ENCODE measurements around the gene PSMB5. TPM values are rescaled to one million over a fixed set of nuclear protein-coding genes. Genes with fewer than 3 reads are reported as not detected.
A peak's percentile ranks its signal among the peaks of the same experiment; 100 is the strongest.

PSMB5 gene
- total RNA-seq, 1 donor from 2014 or later = 239 TPM

GRCh38 chr14:23040100-23040499, 5.4 kb upstream of the PSMB5 start:
- peaks cover 7% of the 10 kb centered on the region for H3K4me1 ChIP-seq (ENCODE audit: insufficient read depth, low read length)
- H3K36me3 Mint-ChIP-seq (ENCODE audit: low read depth, unreplicated experiment) = peaks cover 2% of the 10 kb centered on the region
- no peaks in the 10 kb centered on the region for H3K27me3 ChIP-seq (ENCODE audit: insufficient read depth, low read length)
- H3K9me3 Mint-ChIP-seq (ENCODE audit: unreplicated experiment) = no peaks in the 10 kb centered on the region
- TF ChIP-seq CTCF (IDR thresholded peaks at IDR 0.05; ENCODE audit: insufficient read depth, low read depth, low read length) = no peak
- TF ChIP-seq EZH2 (IDR thresholded peaks at IDR 0.05; ENCODE audit: insufficient read depth, low read length) = no peak
- H2AFZ ChIP-seq (ENCODE audit: low read depth, low read length) = no peak overlapping the region
- H3K27me3 Mint-ChIP-seq (ENCODE audit: low read depth, unreplicated experiment) = peaks cover 11% of the 10 kb centered on the region
- H3K9me3 ChIP-seq (ENCODE audit: insufficient read depth, low read depth, low read length) = no peaks in the 10 kb centered on the region
- H3K79me2 ChIP-seq (ENCODE audit: insufficient read depth, low read length) = no peaks in the 10 kb centered on the region
- H3K9ac ChIP-seq (ENCODE audit: low read length) = no peak overlapping the region
- DNase-seq (ENCODE audit: low read depth) (no peak), FAIRE-seq (no peak)
- peaks cover 7% of the 10 kb centered on the region for H3K4me1 Mint-ChIP-seq (ENCODE audit: low read depth, unreplicated experiment)
- H3K4me3 ChIP-seq (ENCODE audit: insufficient read depth, low read depth, low read length) = no peak overlapping the region
- no peaks in the 10 kb centered on the region for H3K36me3 ChIP-seq (ENCODE audit: insufficient read depth, low read length)
- no peak overlapping the region for H3K4me3 Mint-ChIP-seq (ENCODE audit: unreplicated experiment)
- H4K20me1 ChIP-seq (ENCODE audit: insufficient read depth, low read length) = no peaks in the 10 kb centered on the region
- no peak overlapping the region for H3K27ac Mint-ChIP-seq (ENCODE audit: unreplicated experiment)
- H3K27ac ChIP-seq (ENCODE audit: low read depth, low read length) = no peak overlapping the region
- no peak overlapping the region for H3K4me2 ChIP-seq (ENCODE audit: low read length)

GRCh38 chr14:23035303-23036144, 824 bp upstream of the PSMB5 start:
- H3K9me3 ChIP-seq (ENCODE audit: insufficient read depth, low read depth, low read length) = no peaks in the 10 kb centered on the region
- FAIRE-seq (no peak), DNase-seq (ENCODE audit: low read depth) (no peak)
- peaks cover 37% of the 10 kb centered on the region for H3K79me2 ChIP-seq (ENCODE audit: insufficient read depth, low read length)
- peak overlapping the region; percentile 99 for H3K4me3 ChIP-seq (ENCODE audit: insufficient read depth, low read depth, low read length)
- H3K9ac ChIP-seq (ENCODE audit: low read length) = peak overlapping the region; percentile 98
- peak overlapping the region; percentile 94 for H3K4me3 Mint-ChIP-seq (ENCODE audit: unreplicated experiment)
- H3K4me1 Mint-ChIP-seq (ENCODE audit: low read depth, unreplicated experiment) = peaks cover 15% of the 10 kb centered on the region
- peaks cover 16% of the 10 kb centered on the region for H3K36me3 ChIP-seq (ENCODE audit: insufficient read depth, low read length)
- TF ChIP-seq CTCF (IDR thresholded peaks at IDR 0.05; ENCODE audit: insufficient read depth, low read depth, low read length) = no peak
- no peak for TF ChIP-seq EZH2 (IDR thresholded peaks at IDR 0.05; ENCODE audit: insufficient read depth, low read length)
- H3K9me3 Mint-ChIP-seq (ENCODE audit: unreplicated experiment) = no peaks in the 10 kb centered on the region
- peaks cover 11% of the 10 kb centered on the region for H4K20me1 ChIP-seq (ENCODE audit: insufficient read depth, low read length)
- no peaks in the 10 kb centered on the region for H3K27me3 Mint-ChIP-seq (ENCODE audit: low read depth, unreplicated experiment)
- H3K4me1 ChIP-seq (ENCODE audit: insufficient read depth, low read length) = peaks cover 8% of the 10 kb centered on the region
- H3K27ac Mint-ChIP-seq (ENCODE audit: unreplicated experiment) = peak overlapping the region; percentile 98
- H3K4me2 ChIP-seq (ENCODE audit: low read length) = peak overlapping the region; percentile 94
- H3K27me3 ChIP-seq (ENCODE audit: insufficient read depth, low read length) = no peaks in the 10 kb centered on the region
- peak overlapping the region; percentile 97 for H2AFZ ChIP-seq (ENCODE audit: low read depth, low read length)
- H3K27ac ChIP-seq (ENCODE audit: low read depth, low read length) = peak overlapping the region; percentile 98
- H3K36me3 Mint-ChIP-seq (ENCODE audit: low read depth, unreplicated experiment) = peaks cover 17% of the 10 kb centered on the region
